ENCODE measurements around the gene PLXDC2.
"Not testable (repeated sequence)": the region's sequence is repeated elsewhere in the genome, so short reads cannot be mapped to it uniquely, and the experiment has no call there.

GRCh38 chr10:20045100-20045499 lies 228.9 kb downstream of the PLXDC2 start:
- not testable (repeated sequence) for TF ChIP-seq TAF1 (IDR thresholded peaks at IDR 0.05; ENCODE audit: low read depth, low read length); POLR2A (IDR thresholded peaks at IDR 0.05; ENCODE audit: low read depth, low read length); POLR2AphosphoS5 (IDR thresholded peaks at IDR 0.05; ENCODE audit: low read depth, low read length); PAX5 (IDR thresholded peaks at IDR 0.05; ENCODE audit: insufficient read depth, low read length, severe bottlenecking)
